AG09309 (cell line): ENCODE measurements around the gene TRAPPC12.
A peak's percentile ranks its signal among the peaks of the same experiment; 100 is the strongest.

Source experiments
- DNase-seq: peaks from one replicate; pipeline ENCODE4 v3.0.0-alpha.2; 2010; ENCODE audit warnings: low read depth
- H3K4me3 ChIP-seq: 2 replicates; pipeline ENCODE4 v1.5.1; 2011; ENCODE audit warnings: mild to moderate bottlenecking, low read depth, low read length, moderate library complexity; ENCODE audit not compliant: control insufficient read depth
- TF ChIP-seq, protein P1 (sequence below): IDR thresholded peaks from 2 replicates; pipeline ENCODE4 v1.5.1; 2011; ENCODE audit warnings: mild to moderate bottlenecking, low read depth, low read length, inconsistent platforms; ENCODE audit not compliant: insufficient read depth, control insufficient read depth; ENCODE audit errors: missing control alignments

TRAPPC12 gene

DNA sequence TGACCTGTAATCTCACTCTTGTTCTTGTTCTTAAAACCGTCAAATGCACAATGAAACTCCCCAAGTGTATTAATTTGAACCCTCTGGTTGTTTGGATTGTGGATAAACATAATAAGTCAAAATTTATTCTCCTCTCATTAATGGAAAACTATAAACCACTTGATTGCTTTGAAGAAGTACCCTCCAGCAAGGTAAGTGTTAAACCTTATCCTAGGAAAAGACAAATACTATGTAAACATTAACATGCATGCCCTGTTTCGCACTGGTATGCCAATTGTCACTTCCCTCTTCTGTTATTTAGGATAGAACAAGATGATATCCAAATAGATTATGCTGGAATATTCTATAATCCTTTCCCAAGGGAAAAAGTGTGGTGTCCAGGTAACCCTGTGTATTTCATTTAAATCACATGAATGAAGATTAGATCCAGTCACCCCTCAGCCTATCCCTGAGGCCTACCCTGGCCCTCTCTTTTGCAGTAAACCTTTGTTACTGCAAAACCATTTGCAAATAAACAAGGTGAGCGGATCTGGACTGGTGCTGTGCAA is 138.5 kb downstream of the TRAPPC12 start:
- DNase-seq, result no peak
- H3K4me3 ChIP-seq, result peak overlapping the region; percentile 93
- TF ChIP-seq, protein P1, sequence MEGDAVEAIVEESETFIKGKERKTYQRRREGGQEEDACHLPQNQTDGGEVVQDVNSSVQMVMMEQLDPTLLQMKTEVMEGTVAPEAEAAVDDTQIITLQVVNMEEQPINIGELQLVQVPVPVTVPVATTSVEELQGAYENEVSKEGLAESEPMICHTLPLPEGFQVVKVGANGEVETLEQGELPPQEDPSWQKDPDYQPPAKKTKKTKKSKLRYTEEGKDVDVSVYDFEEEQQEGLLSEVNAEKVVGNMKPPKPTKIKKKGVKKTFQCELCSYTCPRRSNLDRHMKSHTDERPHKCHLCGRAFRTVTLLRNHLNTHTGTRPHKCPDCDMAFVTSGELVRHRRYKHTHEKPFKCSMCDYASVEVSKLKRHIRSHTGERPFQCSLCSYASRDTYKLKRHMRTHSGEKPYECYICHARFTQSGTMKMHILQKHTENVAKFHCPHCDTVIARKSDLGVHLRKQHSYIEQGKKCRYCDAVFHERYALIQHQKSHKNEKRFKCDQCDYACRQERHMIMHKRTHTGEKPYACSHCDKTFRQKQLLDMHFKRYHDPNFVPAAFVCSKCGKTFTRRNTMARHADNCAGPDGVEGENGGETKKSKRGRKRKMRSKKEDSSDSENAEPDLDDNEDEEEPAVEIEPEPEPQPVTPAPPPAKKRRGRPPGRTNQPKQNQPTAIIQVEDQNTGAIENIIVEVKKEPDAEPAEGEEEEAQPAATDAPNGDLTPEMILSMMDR, result no peak

DNA sequence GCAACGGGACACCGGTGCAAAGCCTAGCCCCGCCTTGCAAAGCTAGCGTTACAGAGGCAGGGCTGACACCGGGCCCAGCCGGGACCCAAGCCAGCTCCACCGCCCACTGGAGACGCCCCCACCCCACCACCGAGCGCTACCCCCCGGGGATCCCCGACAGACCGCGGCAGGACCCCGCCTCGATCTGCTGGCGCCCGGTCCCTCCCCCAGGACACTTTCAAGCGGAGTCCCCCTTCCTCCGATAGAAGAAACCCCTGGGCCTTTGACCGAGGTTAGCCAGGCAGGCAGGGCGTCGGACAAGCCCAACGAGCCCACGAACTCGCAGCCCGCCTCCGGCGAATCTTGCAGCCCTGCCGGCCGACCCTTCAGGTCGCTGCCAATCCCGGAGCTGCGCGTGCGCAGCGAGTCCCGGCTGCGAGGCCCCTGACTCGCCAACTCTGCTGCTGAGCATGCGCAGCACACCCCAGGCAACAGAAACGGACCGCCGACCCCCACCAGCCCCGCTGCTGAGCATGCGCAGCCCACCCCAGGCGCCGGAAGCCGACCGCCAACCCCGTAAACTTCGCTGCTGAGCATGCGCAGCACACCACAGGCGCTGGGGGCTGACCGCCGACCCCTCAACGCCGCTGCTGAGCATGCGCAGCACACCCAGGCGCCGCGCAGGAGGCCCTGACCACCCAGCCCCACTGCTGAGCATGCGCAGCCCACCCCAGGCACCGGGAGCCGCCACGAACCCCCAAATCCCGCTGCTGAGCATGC is 139.2 kb downstream of the TRAPPC12 start:
- peak overlapping the region; percentile 93 for H3K4me3 ChIP-seq
- DNase-seq, result peak; percentile 82
- TF ChIP-seq, protein P1, result no peak

DNA sequence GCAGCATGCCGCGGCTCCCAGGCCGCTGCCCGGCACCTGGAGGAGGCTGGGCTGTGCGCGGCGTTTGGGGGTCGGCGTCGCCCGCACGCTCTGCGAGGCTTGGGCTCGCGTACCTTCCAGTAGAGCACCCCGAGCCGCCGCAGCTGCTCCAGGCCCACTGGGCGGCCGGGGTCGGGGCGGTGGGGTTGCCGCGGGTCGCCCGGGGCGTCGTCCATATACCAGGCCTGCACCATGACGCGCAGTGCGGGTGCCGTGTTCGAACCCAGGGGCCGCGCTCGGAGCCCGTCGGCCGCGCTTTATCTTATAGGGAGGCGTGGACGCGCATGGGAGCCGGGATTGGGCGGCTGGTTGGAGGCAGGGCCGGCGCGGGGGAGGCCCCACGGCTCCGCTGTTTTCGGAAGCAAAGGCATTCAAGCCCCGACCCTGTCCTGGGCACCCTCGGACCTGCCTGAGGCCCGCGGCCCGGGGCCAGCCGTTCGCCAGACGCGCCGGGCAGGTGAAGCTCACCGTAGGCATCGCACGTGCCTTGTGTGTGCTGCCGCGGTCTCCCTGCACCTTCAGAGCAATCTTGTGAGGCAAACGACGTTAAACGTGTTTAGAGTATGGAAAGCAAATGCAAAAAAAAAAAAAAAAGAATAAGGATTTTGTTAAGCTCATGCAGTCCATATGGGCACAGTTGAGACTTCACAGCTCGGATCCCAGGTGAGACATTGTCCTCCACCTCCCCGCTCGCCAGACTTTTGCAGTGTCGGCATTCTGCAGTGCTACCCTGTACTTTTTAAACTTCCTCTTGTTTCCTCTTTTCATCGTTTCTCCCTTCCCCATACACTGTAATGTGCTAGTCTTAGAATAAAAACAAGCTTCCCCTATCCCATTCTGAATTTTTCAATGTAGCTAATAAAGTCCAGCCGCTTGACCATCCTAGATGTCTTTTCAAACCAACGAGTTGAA is 140.0 kb downstream of the TRAPPC12 start, which contains the start of gene ADI1:
TSS of gene ADI1 (minus strand) at position 277 of the 951 bp plus-strand sequence. CDS start at position 233, 44 bp downstream.
- TF ChIP-seq, protein P1, result no peak
- H3K4me3 ChIP-seq, result peak within 1 kb of the TSS; percentile 93
- no peak for DNase-seq

DNA sequence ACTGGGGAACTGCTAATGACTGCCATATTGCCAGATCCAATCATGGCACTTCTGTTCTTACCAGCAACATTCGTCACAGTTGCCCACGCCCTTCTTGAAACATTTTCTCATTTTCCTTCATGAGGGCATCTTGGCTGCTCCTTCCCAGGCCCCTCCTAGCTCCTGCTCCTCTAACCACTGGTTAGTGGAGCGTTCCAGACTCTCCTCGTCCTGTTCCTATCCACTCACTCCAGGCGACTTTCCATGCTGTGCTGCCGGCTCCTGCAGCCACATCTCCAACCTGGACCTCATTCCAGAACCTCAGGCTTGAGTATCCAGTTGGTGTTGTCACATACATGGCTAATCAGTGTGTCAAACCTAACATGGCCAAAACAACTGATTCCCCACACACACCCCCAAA is 141.1 kb downstream of the TRAPPC12 start:
- TF ChIP-seq, protein P1, result no peak
- no peak overlapping the region for H3K4me3 ChIP-seq
- DNase-seq, result no peak

DNA sequence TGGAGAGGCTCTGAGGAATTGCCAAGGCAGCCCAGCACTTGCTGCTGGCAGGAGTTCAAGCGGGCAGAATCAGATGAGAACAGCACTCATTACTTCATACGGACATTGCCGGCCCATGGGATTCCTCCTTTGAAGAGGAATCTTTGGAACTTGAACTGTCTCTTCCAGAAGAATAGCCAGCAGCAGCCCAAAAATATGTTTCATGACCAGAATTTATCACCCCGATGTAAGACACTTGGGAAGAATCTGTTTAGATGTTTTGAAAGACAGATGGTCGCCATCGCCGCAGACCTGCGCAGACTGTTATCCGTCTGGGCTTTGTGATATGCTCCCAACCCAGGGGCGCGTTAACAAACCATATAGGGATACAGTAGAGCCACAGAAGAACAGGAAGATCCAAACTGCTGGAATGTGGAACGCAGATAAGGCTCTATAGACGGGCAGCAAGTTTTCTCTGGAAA is 143.5 kb downstream of the TRAPPC12 start:
- H3K4me3 ChIP-seq, result no peak overlapping the region
- DNase-seq, result no peak
- TF ChIP-seq, protein P1, result no peak

DNA sequence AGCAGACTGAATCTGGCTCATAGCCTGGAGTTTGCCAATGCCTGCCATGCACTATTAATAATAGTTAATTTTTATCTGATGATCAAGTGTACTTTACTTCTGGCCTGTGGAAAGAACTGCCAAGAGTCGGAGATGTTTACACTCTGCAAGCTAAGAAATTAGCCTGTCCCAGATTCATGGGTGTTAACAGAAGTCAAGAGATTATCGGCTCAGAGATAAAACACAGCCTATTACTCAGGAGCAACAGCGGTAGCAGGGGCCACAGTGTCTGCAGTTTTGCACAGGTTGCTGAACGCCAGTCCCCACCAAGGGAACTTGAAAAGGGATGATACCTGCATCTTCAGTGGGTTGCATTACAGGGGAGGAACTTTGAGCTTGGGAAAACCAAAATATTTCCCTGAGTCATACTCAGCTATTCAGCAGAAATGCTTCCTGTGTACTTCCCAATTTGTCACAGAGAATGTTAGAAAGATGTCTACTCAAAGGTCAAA is 144.1 kb downstream of the TRAPPC12 start:
- TF ChIP-seq, protein P1, result no peak
- no peak overlapping the region for H3K4me3 ChIP-seq
- no peak for DNase-seq
